GM21423 (cell line): ENCODE results near the gene KCTD3.

Source experiments
- ATAC-seq: cut with Tn5 transposase; IDR thresholded peaks from one replicate; pipeline ENCODE4 v1.9.1; 2021; ENCODE audit warnings: mild to moderate bottlenecking, moderate library complexity; ENCODE audit not compliant: unreplicated experiment

Gene KCTD3

GRCh38 chr1:215566556-215567490 is at the start of gene KCTD3:
Gene KCTD3, plus strand, starts transcription at chr1:215567304. Its CDS starts 382 bp downstream, at chr1:215567686.
- peak; percentile 64 for ATAC-seq

- ATAC-seq: no peak
Observed at GRCh38 chr1:215517441-215517891, 49.6 kb upstream of the KCTD3 start.

- ATAC-seq: no peak
Observed at GRCh38 chr1:215518594-215518993, 48.5 kb upstream of the KCTD3 start.

GRCh38 chr1:215521279-215521678 is 45.8 kb upstream of the KCTD3 start:
- ATAC-seq: no peak

GRCh38 chr1:215523128-215523861 is 43.8 kb upstream of the KCTD3 start:
- no peak for ATAC-seq

- ATAC-seq: no peak
Observed at GRCh38 chr1:215523906-215524305, 43.2 kb upstream of the KCTD3 start.

GRCh38 chr1:215526147-215526845 is 40.8 kb upstream of the KCTD3 start:
- peak; percentile 54 for ATAC-seq

GRCh38 chr1:215526846-215527151 is 40.3 kb upstream of the KCTD3 start:
- no peak for ATAC-seq

GRCh38 chr1:215529111-215529510 is 38.0 kb upstream of the KCTD3 start:
- ATAC-seq: no peak

- ATAC-seq: no peak
Observed at GRCh38 chr1:215529571-215529970, 37.5 kb upstream of the KCTD3 start.

- ATAC-seq: no peak
Observed at GRCh38 chr1:215530401-215530984, 36.6 kb upstream of the KCTD3 start.

GRCh38 chr1:215539803-215540570 is 27.1 kb upstream of the KCTD3 start:
- no peak for ATAC-seq

GRCh38 chr1:215542301-215542700 is 24.8 kb upstream of the KCTD3 start:
- no peak for ATAC-seq

- peak; percentile 91 for ATAC-seq
Observed at GRCh38 chr1:215543191-215543606, 23.9 kb upstream of the KCTD3 start.

GRCh38 chr1:215543806-215544205 is 23.3 kb upstream of the KCTD3 start:
- no peak for ATAC-seq

- no peak for ATAC-seq
Observed at GRCh38 chr1:215544566-215544965, 22.5 kb upstream of the KCTD3 start.

GRCh38 chr1:215545096-215545495 is 22.0 kb upstream of the KCTD3 start:
- no peak for ATAC-seq

GRCh38 chr1:215547011-215547410 is 20.1 kb upstream of the KCTD3 start:
- ATAC-seq: no peak

GRCh38 chr1:215551806-215552205 is 15.3 kb upstream of the KCTD3 start:
- ATAC-seq: no peak

- no peak for ATAC-seq
Observed at GRCh38 chr1:215554865-215555264, 12.2 kb upstream of the KCTD3 start.
